ENCODE measurements around the gene XXYLT1. TPM values are rescaled to one million over a fixed set of nuclear protein-coding genes. Genes with fewer than 3 reads are reported as not detected.
"Not testable (repeated sequence)": the region's sequence is repeated elsewhere in the genome, so short reads cannot be mapped to it uniquely, and the experiment has no call there.

XXYLT1 gene
- total RNA-seq, 1 donor from 2014 or later: 13.6 TPM

DNA sequence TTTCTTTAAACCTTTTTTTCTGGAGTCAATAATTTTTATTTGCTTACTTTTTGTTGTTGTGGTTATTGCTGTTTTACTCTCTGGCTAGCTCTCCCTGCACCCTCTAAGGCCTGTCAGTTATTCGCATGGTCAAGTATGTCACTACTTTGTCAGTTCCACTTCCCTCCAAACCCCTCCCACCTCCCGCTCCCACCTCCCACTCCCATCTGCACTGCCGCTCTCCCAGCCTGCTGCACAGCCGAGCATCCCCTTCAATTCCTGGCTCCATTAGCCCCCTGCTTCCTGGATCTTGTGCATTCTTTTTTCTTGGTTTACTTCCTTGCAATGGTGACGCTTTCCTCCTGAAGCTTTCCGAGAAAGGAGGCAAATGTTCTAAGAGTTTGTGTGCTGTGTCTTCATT, 218.0 kb downstream of the XXYLT1 start:
- H3K4me1 ChIP-seq (ENCODE audit: control insufficient read depth in 3 of 3, insufficient read depth in 3 of 3, low read length in 3 of 3): peaks cover 6 to 9% (median 8%) of the 10 kb centered on the region in 3 donors
- H3K27me3 ChIP-seq (ENCODE audit: control insufficient read depth in 3 of 3, insufficient read depth in 3 of 3, low read length in 3 of 3): no peaks in the 10 kb centered on the region

DNA sequence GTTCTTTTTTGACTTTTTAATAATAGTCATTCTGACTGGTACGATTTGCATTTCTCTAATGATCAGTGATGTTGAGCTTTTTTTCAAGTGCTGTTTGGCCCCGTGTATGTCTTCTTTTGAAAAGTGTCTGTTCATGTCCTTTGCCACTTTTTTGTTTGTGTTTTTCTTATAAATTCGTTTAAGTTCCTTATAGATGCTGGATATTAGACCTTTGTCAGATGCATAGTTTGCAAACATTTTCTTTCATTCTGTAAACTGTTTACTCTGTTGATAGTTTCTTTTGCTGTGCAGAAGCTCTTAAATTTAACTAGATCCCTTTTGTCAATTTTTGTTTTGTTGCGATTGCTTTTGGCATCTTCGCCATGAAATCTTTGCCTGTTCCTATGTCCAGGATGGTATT, 220.7 kb downstream of the XXYLT1 start:
- not testable (repeated sequence) for H3K9ac ChIP-seq (ENCODE audit: low read depth in 1 of 3, low read length in 3 of 3); H3K9me3 ChIP-seq (ENCODE audit: control insufficient read depth in 3 of 3, low read length in 3 of 3); H3K27me3 ChIP-seq (ENCODE audit: control insufficient read depth in 3 of 3, insufficient read depth in 3 of 3, low read length in 3 of 3); H3K36me3 ChIP-seq (ENCODE audit: control insufficient read depth in 3 of 3, insufficient read depth in 3 of 3, low read length in 3 of 3); H3K4me3 ChIP-seq (ENCODE audit: low read length in 3 of 3); H3K27ac ChIP-seq (ENCODE audit: low read depth, low read length)
- H3K4me1 ChIP-seq (ENCODE audit: control insufficient read depth in 3 of 3, insufficient read depth in 3 of 3, low read length in 3 of 3): peaks cover 11 to 13% (median 12%) of the 10 kb centered on the region in 3 donors

More for the DNA sequence above, 218.0 kb downstream of the XXYLT1 start:
- Histone ChIP-seq H3K9ac (ENCODE audit: low read depth in 1 of 3, low read length in 3 of 3) (no peak overlapping the region), H3K4me3 (ENCODE audit: low read length in 3 of 3) (no peak overlapping the region), H3K9me3 (ENCODE audit: control insufficient read depth in 3 of 3, low read length in 3 of 3) (no peaks in the 10 kb centered on the region), H3K36me3 (ENCODE audit: control insufficient read depth in 3 of 3, insufficient read depth in 3 of 3, low read length in 3 of 3) (no peaks in the 10 kb centered on the region), H3K27ac (ENCODE audit: low read depth, low read length) (no peak overlapping the region)

DNA sequence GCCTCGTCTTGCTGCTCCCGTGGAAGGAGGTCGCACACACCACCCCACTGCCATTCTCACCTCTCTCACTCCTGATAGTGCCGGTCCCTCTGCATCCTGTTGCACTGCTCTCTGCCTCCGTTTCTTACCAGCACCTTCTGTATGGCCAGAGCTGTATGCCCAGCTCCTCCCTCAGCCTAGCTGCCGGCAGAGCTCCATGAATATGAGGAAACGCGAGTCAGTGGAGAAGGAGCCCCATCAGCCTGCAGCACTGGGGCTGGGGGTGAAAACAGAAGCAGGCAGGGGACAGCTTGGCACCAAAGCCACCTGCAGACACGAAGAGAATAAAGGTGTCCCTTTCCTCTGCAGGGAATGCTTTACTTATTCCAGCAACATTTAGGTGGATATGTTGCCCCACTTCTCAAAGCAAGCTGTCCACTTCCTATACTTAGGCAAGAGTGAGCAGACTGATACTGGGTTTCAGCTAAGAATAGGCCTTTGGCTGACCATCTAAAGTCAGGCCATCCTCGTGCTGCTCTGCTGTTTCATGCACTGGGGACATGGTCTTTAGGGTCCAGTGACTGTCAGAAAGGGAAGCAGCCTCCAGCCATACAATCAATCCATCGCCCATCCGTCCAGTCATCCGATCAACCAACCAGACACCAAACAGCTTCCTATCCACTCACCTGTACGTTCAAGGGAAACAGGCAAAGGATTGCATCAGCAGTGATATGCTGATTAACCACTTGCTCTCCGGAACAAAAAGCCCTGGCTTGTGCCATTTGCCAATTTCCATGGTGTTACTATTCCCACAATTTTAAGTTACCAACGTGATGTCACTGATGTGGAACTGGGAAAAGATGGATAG, 222.7 kb downstream of the XXYLT1 start:
- no peaks in the 10 kb centered on the region for H3K9me3 ChIP-seq (ENCODE audit: control insufficient read depth in 3 of 3, low read length in 3 of 3)
- peak overlapping the region; percentile 49 to 72 (median 54) for H3K4me3 ChIP-seq (ENCODE audit: low read length in 3 of 3)
- no peaks in the 10 kb centered on the region for H3K36me3 ChIP-seq (ENCODE audit: control insufficient read depth in 3 of 3, insufficient read depth in 3 of 3, low read length in 3 of 3)
- H3K4me1 ChIP-seq (ENCODE audit: control insufficient read depth in 3 of 3, insufficient read depth in 3 of 3, low read length in 3 of 3): peaks cover 11 to 13% (median 12%) of the 10 kb centered on the region in 3 donors
- peak overlapping the region; percentile 49 for H3K27ac ChIP-seq (ENCODE audit: low read depth, low read length)
- H3K9ac ChIP-seq (ENCODE audit: low read depth in 1 of 3, low read length in 3 of 3): peak overlapping the region in 2 of 3 donors; percentile 30 to 85
- no peaks in the 10 kb centered on the region for H3K27me3 ChIP-seq (ENCODE audit: control insufficient read depth in 3 of 3, insufficient read depth in 3 of 3, low read length in 3 of 3)

DNA sequence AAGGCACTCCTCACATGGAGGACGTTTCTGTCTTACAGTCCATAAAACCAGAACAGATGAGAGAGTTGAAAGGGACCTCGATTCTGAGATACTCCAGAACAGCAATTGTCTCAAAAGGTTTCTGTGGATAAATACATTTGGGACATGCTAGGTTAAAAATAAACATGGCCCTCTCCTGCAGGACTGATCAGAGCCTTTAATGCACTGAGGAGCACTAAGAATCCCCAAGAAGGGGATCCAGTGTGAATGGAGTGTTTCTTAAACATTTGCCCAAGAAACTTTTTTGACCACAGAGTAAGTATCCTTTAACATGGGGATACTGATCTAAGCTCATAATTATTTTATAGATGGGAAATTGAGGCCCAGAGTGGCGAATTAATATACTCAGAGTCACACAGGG, 223.4 kb downstream of the XXYLT1 start:
- Histone ChIP-seq H3K9ac (ENCODE audit: low read depth in 1 of 3, low read length in 3 of 3) (peak overlapping the region in 1 of 3 donors; percentile 85), H3K9me3 (ENCODE audit: control insufficient read depth in 3 of 3, low read length in 3 of 3) (no peaks in the 10 kb centered on the region), H3K27me3 (ENCODE audit: control insufficient read depth in 3 of 3, insufficient read depth in 3 of 3, low read length in 3 of 3) (no peaks in the 10 kb centered on the region), H3K27ac (ENCODE audit: low read depth, low read length) (peak overlapping the region; percentile 49), H3K4me1 (ENCODE audit: control insufficient read depth in 3 of 3, insufficient read depth in 3 of 3, low read length in 3 of 3) (peaks cover 11 to 13% (median 12%) of the 10 kb centered on the region in 3 donors), H3K36me3 (ENCODE audit: control insufficient read depth in 3 of 3, insufficient read depth in 3 of 3, low read length in 3 of 3) (no peaks in the 10 kb centered on the region), H3K4me3 (ENCODE audit: low read length in 3 of 3) (peak overlapping the region in 2 of 3 donors; percentile 54 to 72)

DNA sequence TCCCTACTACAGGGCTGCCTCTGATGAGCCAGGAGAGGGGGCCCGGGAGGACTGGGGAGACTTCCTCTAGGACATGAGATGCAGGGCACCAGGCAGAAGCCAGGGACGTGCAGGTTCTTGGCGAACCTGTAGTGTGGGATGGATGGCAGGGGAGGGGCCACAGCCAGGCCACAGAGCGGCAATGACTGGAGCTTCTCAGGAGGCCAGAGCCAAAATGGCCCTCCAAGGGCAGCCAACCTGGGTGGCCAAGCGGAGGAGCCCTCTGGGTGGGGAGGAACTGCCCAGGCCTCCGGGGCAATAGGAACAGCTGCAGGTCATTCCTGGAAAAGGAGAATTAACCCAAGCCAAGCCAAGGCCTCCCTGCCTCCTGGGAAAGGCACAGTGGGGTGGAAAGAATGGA, 224.5 kb downstream of the XXYLT1 start:
- H3K9me3 ChIP-seq (ENCODE audit: control insufficient read depth in 3 of 3, low read length in 3 of 3): no peaks in the 10 kb centered on the region
- H3K4me1 ChIP-seq (ENCODE audit: control insufficient read depth in 3 of 3, insufficient read depth in 3 of 3, low read length in 3 of 3): peaks cover 11 to 13% (median 12%) of the 10 kb centered on the region in 3 donors
- H3K27me3 ChIP-seq (ENCODE audit: control insufficient read depth in 3 of 3, insufficient read depth in 3 of 3, low read length in 3 of 3): no peaks in the 10 kb centered on the region
- no peak overlapping the region for H3K9ac ChIP-seq (ENCODE audit: low read depth in 1 of 3, low read length in 3 of 3)
- no peaks in the 10 kb centered on the region for H3K36me3 ChIP-seq (ENCODE audit: control insufficient read depth in 3 of 3, insufficient read depth in 3 of 3, low read length in 3 of 3)
- no peak overlapping the region for H3K4me3 ChIP-seq (ENCODE audit: low read length in 3 of 3)
- no peak overlapping the region for H3K27ac ChIP-seq (ENCODE audit: low read depth, low read length)

DNA sequence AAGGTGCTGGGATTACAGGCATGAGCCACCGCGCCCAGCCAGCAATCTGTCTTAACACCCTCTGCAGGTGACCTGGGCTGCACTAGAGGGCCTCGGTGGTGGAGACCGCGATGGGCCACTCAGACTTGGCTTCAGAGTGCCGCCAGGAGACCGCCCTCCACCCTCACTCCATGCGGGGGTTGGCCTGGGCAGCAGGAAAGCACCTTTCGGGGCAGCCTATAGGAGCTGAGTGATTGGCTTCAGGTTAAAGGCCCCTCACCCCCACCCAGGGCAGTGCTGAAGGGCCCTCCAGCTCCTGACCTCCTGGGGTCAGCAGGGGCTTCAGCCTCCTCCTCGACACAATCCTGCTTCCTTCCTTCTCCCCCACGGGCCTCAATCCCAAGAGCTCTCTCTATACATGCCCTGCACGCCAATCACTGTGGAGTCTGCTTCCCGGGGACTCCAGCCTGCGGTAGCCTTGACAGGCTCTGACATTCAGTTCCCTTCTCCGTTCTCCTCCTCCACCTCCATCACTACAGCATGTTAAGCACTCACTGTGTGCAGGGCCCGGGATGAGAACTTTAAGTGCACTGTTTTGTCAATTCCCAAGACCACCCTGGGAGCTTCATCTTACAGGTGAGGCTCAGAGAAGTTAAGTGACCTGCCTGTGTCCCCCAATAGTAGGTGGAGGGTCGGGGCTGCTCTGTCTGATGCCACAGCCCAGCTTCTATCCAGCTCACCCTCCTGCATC, 225.3 kb downstream of the XXYLT1 start:
- H3K9ac ChIP-seq (ENCODE audit: low read depth in 1 of 3, low read length in 3 of 3): no peak overlapping the region
- no peak overlapping the region for H3K4me3 ChIP-seq (ENCODE audit: low read length in 3 of 3)
- no peaks in the 10 kb centered on the region for H3K9me3 ChIP-seq (ENCODE audit: control insufficient read depth in 3 of 3, low read length in 3 of 3)
- H3K27ac ChIP-seq (ENCODE audit: low read depth, low read length): no peak overlapping the region
- H3K27me3 ChIP-seq (ENCODE audit: control insufficient read depth in 3 of 3, insufficient read depth in 3 of 3, low read length in 3 of 3): no peaks in the 10 kb centered on the region
- no peaks in the 10 kb centered on the region for H3K36me3 ChIP-seq (ENCODE audit: control insufficient read depth in 3 of 3, insufficient read depth in 3 of 3, low read length in 3 of 3)
- peaks cover 11 to 13% (median 12%) of the 10 kb centered on the region in 3 donors for H3K4me1 ChIP-seq (ENCODE audit: control insufficient read depth in 3 of 3, insufficient read depth in 3 of 3, low read length in 3 of 3)

DNA sequence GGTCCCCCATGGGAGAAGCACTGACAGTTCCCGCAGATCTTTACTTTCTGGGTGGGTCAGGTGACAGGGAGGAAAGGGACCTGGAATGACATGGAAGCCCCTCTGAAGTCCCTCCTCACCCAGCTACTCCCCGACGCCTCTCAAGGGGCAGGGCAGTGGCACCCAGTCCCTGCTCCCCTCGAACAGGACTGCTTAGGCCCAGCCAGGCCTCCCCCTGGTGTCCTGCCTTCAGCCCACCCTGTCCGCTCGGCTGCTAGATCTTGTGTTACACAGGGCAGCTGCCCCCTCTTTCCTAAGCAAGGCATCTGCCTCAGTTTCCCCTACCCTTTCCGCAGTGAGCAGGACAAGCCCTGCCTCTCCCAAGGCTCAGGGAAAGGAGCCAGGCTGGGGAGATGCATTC, 226.5 kb downstream of the XXYLT1 start:
- no peak overlapping the region for H3K27ac ChIP-seq (ENCODE audit: low read depth, low read length)
- H3K27me3 ChIP-seq (ENCODE audit: control insufficient read depth in 3 of 3, insufficient read depth in 3 of 3, low read length in 3 of 3): no peaks in the 10 kb centered on the region

DNA sequence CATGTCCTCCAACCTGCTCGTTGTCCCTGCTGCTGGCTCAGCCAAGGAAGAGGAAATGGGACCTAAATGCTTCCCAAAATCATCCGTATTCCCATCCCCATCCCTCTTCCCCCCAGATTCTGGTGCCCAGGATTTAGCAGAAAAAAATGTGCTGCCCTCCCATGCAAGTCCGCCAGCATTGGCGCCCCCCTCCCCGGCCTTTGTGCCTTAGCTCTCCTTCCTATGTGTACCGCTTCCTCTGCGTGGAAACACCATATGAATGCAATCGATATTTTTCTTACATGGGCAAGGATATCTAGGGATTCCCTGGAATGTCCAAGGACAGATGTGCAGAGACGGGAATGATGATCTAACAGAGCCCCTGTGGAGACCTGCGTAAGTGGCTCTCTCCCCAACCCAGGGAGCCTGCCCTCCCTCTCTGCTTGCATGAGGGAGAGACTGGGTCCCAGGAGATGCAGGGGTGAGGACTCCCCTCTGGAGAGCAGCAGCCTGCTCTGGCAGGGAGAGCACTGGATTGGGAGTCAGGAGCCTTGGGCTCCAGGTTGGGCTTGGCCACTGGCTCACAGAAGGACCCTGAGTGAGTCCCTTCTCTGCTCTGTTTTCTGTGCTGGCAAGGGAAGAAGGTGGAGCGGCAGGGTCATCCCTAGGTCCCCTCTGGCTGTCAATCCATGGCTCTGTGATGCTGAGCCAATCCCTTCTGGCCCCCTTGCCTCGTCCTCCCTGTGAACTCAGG, 227.2 kb downstream of the XXYLT1 start:
- no peaks in the 10 kb centered on the region for H3K9me3 ChIP-seq (ENCODE audit: control insufficient read depth in 3 of 3, low read length in 3 of 3)
- H3K9ac ChIP-seq (ENCODE audit: low read depth in 1 of 3, low read length in 3 of 3): no peak overlapping the region
- no peak overlapping the region for H3K4me3 ChIP-seq (ENCODE audit: low read length in 3 of 3)
- no peak overlapping the region for H3K27ac ChIP-seq (ENCODE audit: low read depth, low read length)
- H3K27me3 ChIP-seq (ENCODE audit: control insufficient read depth in 3 of 3, insufficient read depth in 3 of 3, low read length in 3 of 3): no peaks in the 10 kb centered on the region
- H3K4me1 ChIP-seq (ENCODE audit: control insufficient read depth in 3 of 3, insufficient read depth in 3 of 3, low read length in 3 of 3): peaks cover 11 to 13% (median 12%) of the 10 kb centered on the region in 3 donors
- no peaks in the 10 kb centered on the region for H3K36me3 ChIP-seq (ENCODE audit: control insufficient read depth in 3 of 3, insufficient read depth in 3 of 3, low read length in 3 of 3)

More for the DNA sequence above, 226.5 kb downstream of the XXYLT1 start:
- Histone ChIP-seq H3K4me3 (ENCODE audit: low read length in 3 of 3) (no peak overlapping the region), H3K9ac (ENCODE audit: low read depth in 1 of 3, low read length in 3 of 3) (no peak overlapping the region), H3K9me3 (ENCODE audit: control insufficient read depth in 3 of 3, low read length in 3 of 3) (no peaks in the 10 kb centered on the region), H3K4me1 (ENCODE audit: control insufficient read depth in 3 of 3, insufficient read depth in 3 of 3, low read length in 3 of 3) (peaks cover 11 to 13% (median 12%) of the 10 kb centered on the region in 3 donors), H3K36me3 (ENCODE audit: control insufficient read depth in 3 of 3, insufficient read depth in 3 of 3, low read length in 3 of 3) (no peaks in the 10 kb centered on the region)

DNA sequence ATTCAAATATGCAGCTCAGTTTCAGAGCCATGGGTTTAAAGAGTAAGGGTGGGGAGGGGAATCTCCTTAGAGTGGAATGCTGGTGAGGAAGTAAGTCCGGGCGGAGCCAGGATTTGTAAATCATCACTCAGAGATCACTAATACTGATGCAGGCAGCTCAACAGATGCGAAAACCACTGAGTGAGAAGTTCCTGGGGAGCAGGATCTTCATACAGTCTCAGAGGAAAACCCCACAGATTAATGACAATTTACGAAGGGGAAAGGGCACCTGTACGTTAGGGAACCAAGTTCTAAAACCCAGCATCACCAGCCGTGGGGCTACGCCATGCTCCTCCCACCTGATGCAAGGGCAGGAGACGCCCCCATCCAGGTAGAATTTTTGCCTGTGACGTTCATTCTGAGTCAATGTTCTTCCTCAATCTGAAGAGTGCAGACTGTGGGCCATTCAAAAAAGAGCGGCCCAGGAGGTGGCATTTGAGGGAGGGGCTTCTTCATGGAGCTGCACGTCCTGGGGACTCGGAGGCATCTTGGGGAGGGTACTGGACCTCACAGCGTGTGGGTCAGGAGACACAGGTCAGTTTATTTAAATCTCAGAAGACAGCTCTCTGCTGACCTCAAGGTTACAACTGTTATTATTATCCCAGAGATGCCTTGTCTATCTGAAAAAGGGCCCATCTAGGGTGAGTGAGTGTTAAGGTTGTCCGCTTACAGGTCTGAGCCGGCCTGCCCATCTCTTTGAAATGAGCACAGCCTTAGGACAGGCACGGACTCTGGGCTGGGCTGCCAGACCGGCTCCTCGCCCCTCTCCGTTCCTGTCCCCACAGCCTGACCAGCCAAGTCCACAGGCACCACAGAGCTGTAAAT, 228.0 kb downstream of the XXYLT1 start:
- Histone ChIP-seq H3K4me3 (ENCODE audit: low read length in 3 of 3) (no peak overlapping the region), H3K9ac (ENCODE audit: low read depth in 1 of 3, low read length in 3 of 3) (no peak overlapping the region), H3K27ac (ENCODE audit: low read depth, low read length) (no peak overlapping the region)

More for the DNA sequence above, 228.0 kb downstream of the XXYLT1 start:
- H3K9me3 ChIP-seq (ENCODE audit: control insufficient read depth in 3 of 3, low read length in 3 of 3): no peaks in the 10 kb centered on the region
- H3K4me1 ChIP-seq (ENCODE audit: control insufficient read depth in 3 of 3, insufficient read depth in 3 of 3, low read length in 3 of 3): peaks cover 3 to 6% (median 5%) of the 10 kb centered on the region in 3 donors
- H3K36me3 ChIP-seq (ENCODE audit: control insufficient read depth in 3 of 3, insufficient read depth in 3 of 3, low read length in 3 of 3): no peaks in the 10 kb centered on the region
- no peaks in the 10 kb centered on the region for H3K27me3 ChIP-seq (ENCODE audit: control insufficient read depth in 3 of 3, insufficient read depth in 3 of 3, low read length in 3 of 3)

All from skeletal muscle tissue (tissue), 4 donors.